Lower leg skin (tissue), 4 donors: Measurements from ENCODE around the gene LMNB1. TPM values are rescaled to one million over a fixed set of nuclear protein-coding genes. Genes with fewer than 3 reads are reported as not detected.

Experiments
- DNase-seq, 2 donors: peaks; one replicate each; pipeline ENCODE4 v3.0.0-alpha.2; 2019; ENCODE audit warnings: low spot score in 2 of 2
- H3K4me3 ChIP-seq: fragments of 200-600 bp; sonication (generic); 2 replicates; pipeline ENCODE4 v1.5.1; 2017; ENCODE audit warnings: mild to moderate bottlenecking, low read depth; ENCODE audit not compliant: poor library complexity, severe bottlenecking
- POLR2A ChIP-seq, 2 donors: fragments of 450-650 bp; IDR thresholded peaks; one replicate each; pipeline ENCODE4 v1.6.1; 2016 to 2017; ENCODE audit warnings: antibody characterized with exemption in 2 of 2, mild to moderate bottlenecking in 1 of 2, moderate library complexity in 1 of 2
- WGBS, 2 donors: methylation state at CpG; one replicate each; pipeline ENCODE4 v1.1.5; 2018; 5-methylcytosine and 5-hydroxymethylcytosine counted together
- intact Hi-C: fragments of 100-400 bp; cut with DNase I; formaldehyde crosslinking; loops from one replicate; pipeline ENCODE4 v1.15.0; 2023; ENCODE audit warnings: low total_unique reads
- total RNA-seq, 4 donors: library from RNA; depleted of rRNA; stranded (reverse); fragments of >200 nt; gene quantifications; one replicate each; pipeline ENCODE4 v1.1.0, GENCODE V29; 2016
- TF ChIP-seq, protein P1 (sequence below), 3 donors: fragments of 450-650 bp; IDR thresholded peaks; one replicate each; pipeline ENCODE4 v1.5.1; 2016; ENCODE audit warnings: antibody characterized with exemption in 3 of 3, mild to moderate bottlenecking in 3 of 3, moderate library complexity in 2 of 3

The LMNB1 gene
- total RNA-seq, 4 donors from 2014 or later: 9.2 to 20.7 (median 9.9) TPM

GRCh38 chr5:126744836-126745235 lies 32.1 kb upstream of the LMNB1 start:
- WGBS, 2 donors: 56 to 57% methylated on average over 2 of the region's 2 CpGs
- no peak overlapping the region for H3K4me3 ChIP-seq
- TF ChIP-seq, protein P1, sequence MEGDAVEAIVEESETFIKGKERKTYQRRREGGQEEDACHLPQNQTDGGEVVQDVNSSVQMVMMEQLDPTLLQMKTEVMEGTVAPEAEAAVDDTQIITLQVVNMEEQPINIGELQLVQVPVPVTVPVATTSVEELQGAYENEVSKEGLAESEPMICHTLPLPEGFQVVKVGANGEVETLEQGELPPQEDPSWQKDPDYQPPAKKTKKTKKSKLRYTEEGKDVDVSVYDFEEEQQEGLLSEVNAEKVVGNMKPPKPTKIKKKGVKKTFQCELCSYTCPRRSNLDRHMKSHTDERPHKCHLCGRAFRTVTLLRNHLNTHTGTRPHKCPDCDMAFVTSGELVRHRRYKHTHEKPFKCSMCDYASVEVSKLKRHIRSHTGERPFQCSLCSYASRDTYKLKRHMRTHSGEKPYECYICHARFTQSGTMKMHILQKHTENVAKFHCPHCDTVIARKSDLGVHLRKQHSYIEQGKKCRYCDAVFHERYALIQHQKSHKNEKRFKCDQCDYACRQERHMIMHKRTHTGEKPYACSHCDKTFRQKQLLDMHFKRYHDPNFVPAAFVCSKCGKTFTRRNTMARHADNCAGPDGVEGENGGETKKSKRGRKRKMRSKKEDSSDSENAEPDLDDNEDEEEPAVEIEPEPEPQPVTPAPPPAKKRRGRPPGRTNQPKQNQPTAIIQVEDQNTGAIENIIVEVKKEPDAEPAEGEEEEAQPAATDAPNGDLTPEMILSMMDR (IDR thresholded peaks at IDR 0.05): no peak
- no peak for TF ChIP-seq POLR2A (IDR thresholded peaks at IDR 0.05)
- DNase-seq: no peak
- intact Hi-C loops: no loop called here

GRCh38 chr5:126745259-126745992 lies 31.5 kb upstream of the LMNB1 start:
- TF ChIP-seq POLR2A (IDR thresholded peaks at IDR 0.05): no peak
- TF ChIP-seq, protein P1 (IDR thresholded peaks at IDR 0.05): no peak

DNA sequence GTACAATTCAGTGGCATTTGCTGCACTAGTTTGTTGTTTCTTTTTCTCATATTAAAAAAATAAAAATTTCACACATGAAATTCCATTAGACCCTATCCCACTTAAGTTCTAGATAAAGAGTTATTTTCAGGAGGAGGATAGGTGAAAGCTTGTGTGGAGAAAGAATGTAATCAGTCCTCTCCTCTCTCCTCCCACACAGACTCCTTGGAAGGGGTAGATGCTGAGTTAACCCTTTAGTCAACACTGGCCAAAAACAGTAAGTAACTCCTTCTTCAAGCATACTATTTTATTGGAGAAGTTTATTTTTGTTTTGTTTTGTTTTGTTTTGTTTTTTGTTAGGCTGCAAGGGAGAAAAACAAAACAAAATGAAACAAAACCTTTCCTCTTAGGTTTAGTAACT lies 30.6 kb upstream of the LMNB1 start:
- no peak for DNase-seq
- TF ChIP-seq POLR2A (IDR thresholded peaks at IDR 0.05): no peak
- TF ChIP-seq, protein P1 (IDR thresholded peaks at IDR 0.05): no peak
- intact Hi-C loops: no loop called here

More at GRCh38 chr5:126745259-126745992, 31.5 kb upstream of the LMNB1 start:
- intact Hi-C loops: no loop called here
- no peak overlapping the region for H3K4me3 ChIP-seq
- WGBS, 2 donors: 80 to 83% methylated on average over 7 of the region's 7 CpGs
- DNase-seq: peak in 1 of 2 donors; percentile 36

DNA sequence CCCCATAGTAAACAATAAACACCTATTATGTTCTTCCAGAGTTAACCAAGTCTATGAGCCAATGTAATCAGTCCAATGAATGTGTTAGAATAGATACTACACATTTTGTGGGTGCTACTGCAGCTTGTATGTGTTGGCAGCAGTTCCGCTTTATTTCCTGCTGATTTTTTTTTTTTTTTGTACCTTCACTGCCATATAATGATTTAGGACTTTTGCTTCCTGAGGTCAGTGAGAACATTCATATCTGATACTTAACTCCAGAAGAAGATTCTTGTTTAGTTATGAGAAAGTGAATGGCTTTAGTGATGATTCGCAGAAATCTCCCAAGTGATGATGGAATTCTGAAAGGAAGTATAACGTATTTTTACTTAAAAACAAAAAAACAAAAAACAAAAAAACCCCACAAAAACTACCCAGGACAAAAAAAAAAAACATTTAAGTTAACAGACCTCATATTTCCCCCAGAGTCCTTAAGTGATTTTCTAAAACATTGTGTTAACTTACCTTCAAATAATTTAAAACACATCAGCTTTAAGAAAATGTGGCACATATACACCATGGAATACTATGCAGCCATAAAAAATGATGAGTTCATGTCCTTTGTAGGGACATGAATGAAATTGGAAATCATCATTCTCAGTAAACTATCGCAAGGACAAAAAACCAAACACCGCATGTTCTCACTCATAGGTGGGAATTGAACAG lies 24.7 kb upstream of the LMNB1 start:
- intact Hi-C loops: no loop called here
- no peak overlapping the region for H3K4me3 ChIP-seq
- no peak for TF ChIP-seq POLR2A (IDR thresholded peaks at IDR 0.05)
- TF ChIP-seq, protein P1 (IDR thresholded peaks at IDR 0.05): no peak
- WGBS, 2 donors: 89 to 91% methylated on average over 5 of the region's 5 CpGs
- no peak for DNase-seq

More for the DNA sequence above, 30.6 kb upstream of the LMNB1 start:
- H3K4me3 ChIP-seq: no peak overlapping the region

- intact Hi-C loops: no loop called here
- no peak for TF ChIP-seq POLR2A (IDR thresholded peaks at IDR 0.05)
- TF ChIP-seq, protein P1 (IDR thresholded peaks at IDR 0.05): no peak
- H3K4me3 ChIP-seq: no peak overlapping the region
- DNase-seq: no peak
- WGBS, 2 donors: 56 to 79% methylated on average over 4 of the region's 4 CpGs
Observed at GRCh38 chr5:126753227-126753626, 23.7 kb upstream of the LMNB1 start.
